HFF-Myc (cell line): ENCODE results near the gene HCST.
A peak's percentile ranks its signal among the peaks of the same experiment; 100 is the strongest.

Experiments
- DNase-seq: peaks from one replicate; pipeline ENCODE4 v3.0.0-alpha.2; 2011; ENCODE audit warnings: low read depth; ENCODE audit errors: extremely low read depth
- H3K4me3 ChIP-seq: replicated peaks from 2 replicates; pipeline ENCODE4 v1.5.1; 2011; ENCODE audit warnings: low read depth, mild to moderate bottlenecking, control low read depth, low read length
- CTCF ChIP-seq: IDR thresholded peaks from 2 replicates; pipeline ENCODE4 v1.5.1; 2012; ENCODE audit warnings: mild to moderate bottlenecking, low read depth, low read length, control low read depth; ENCODE audit errors: missing control alignments

HCST gene

GRCh38 chr19:35928507-35928906, 26.2 kb downstream of the HCST start:
- no peak for TF ChIP-seq CTCF
- no peak for DNase-seq

GRCh38 chr19:35929876-35930275, 27.5 kb downstream of the HCST start:
- H3K4me3 ChIP-seq: no peak overlapping the region
- no peak for TF ChIP-seq CTCF
- DNase-seq: no peak

More at GRCh38 chr19:35928507-35928906, 26.2 kb downstream of the HCST start:
- no peak overlapping the region for H3K4me3 ChIP-seq

- peak; percentile 87 for TF ChIP-seq CTCF
- H3K4me3 ChIP-seq: peak overlapping the region; percentile 36
- DNase-seq: peak; percentile 97
These were observed 29.0 kb downstream of the HCST start for GRCh38 chr19:35931161-35931873.

- no peak overlapping the region for H3K4me3 ChIP-seq
- TF ChIP-seq CTCF: no peak
- no peak for DNase-seq
These were observed 29.5 kb downstream of the HCST start for GRCh38 chr19:35931874-35932202.

GRCh38 chr19:35932291-35932936, 30.1 kb downstream of the HCST start:
- H3K4me3 ChIP-seq: no peak overlapping the region
- DNase-seq: no peak
- TF ChIP-seq CTCF: no peak

GRCh38 chr19:35935911-35936737, 33.8 kb downstream of the HCST start, which contains the start of gene LRFN3:
Gene LRFN3 (plus strand): TSS chr19:35936374. CDS start chr19:35939426, 3,052 bp downstream.
- no peak for DNase-seq
- H3K4me3 ChIP-seq: peak within 1 kb of the TSS; percentile 53
- TF ChIP-seq CTCF: no peak
